Uterus (tissue), 4 donors: ENCODE measurements around the gene SPATA20. TPM values are rescaled to one million over a fixed set of nuclear protein-coding genes. Genes with fewer than 3 reads are reported as not detected.

ENCODE experiments used
- DNase-seq, 2 donors: peaks; one replicate each; pipeline ENCODE4 v3.0.0-alpha.2; 2019 to 2020
- H3K27ac ChIP-seq, 2 donors: fragments of 200-600 bp; sonication (generic); 1 replicate in 1 of 2; 2 replicates in 1 of 2; pipeline ENCODE4 v1.5.1; 2016 to 2018
- H3K27me3 ChIP-seq, 2 donors: fragments of 200-600 bp; sonication (generic); one replicate each; pipeline ENCODE4 v1.5.1; 2018 to 2019; ENCODE audit warnings: control low read depth in 1 of 2
- H3K36me3 ChIP-seq, 2 donors: fragments of 200-600 bp; sonication (generic); one replicate each; pipeline ENCODE4 v1.5.1; 2019; ENCODE audit warnings: control low read depth in 1 of 2
- H3K4me1 ChIP-seq, 2 donors: fragments of 200-600 bp; sonication (generic); one replicate each; pipeline ENCODE4 v1.5.1; 2018 to 2019; ENCODE audit warnings: control low read depth in 1 of 2
- H3K4me3 ChIP-seq, 2 donors: fragments of 200-600 bp; sonication (generic); 1 replicate in 1 of 2; 2 replicates in 1 of 2; pipeline ENCODE4 v1.5.1; 2018 to 2019; ENCODE audit warnings: mild to moderate bottlenecking in 1 of 2
- H3K9me3 ChIP-seq, 2 donors: fragments of 200-600 bp; sonication (generic); one replicate each; pipeline ENCODE4 v1.5.1; 2019; ENCODE audit warnings: control low read depth in 1 of 2
- POLR2A ChIP-seq, 2 donors: fragments of 450-650 bp; IDR thresholded peaks; one replicate each; pipeline ENCODE4 v1.6.1; 2016; ENCODE audit warnings: antibody characterized with exemption in 2 of 2, mild to moderate bottlenecking in 1 of 2, moderate library complexity in 1 of 2
- intact Hi-C: fragments of 100-400 bp; cut with DNase I; formaldehyde crosslinking; loops from one replicate; pipeline ENCODE4 v1.15.1; 2023; ENCODE audit warnings: low total_unique reads
- total RNA-seq, 4 donors: library from RNA; depleted of rRNA in 3 of 4; stranded (reverse); fragments of >200 nt in 3 of 4; gene quantifications; one replicate each; pipeline versions ENCODE4 v1.1.0 to v1.2.4, GENCODE V29; 2014 to 2023
- TF ChIP-seq, protein P1 (sequence below), 4 experiments: fragments of 200-600 bp in 2 of 4; fragments of 450-650 bp in 2 of 4; sonication (generic) in 2 of 4; IDR thresholded peaks; one replicate each; pipeline ENCODE4 v1.5.1; 2016 to 2019; ENCODE audit warnings: antibody characterized with exemption in 4 of 4, mild to moderate bottlenecking in 2 of 4, moderate library complexity in 1 of 4
- donor health status: DM: yes; HTN: yes; CAD: no.

Gene SPATA20
- total RNA-seq, 4 donors from 2014 or later, result 39.7 to 57.2 (median 46.2) TPM

DNA sequence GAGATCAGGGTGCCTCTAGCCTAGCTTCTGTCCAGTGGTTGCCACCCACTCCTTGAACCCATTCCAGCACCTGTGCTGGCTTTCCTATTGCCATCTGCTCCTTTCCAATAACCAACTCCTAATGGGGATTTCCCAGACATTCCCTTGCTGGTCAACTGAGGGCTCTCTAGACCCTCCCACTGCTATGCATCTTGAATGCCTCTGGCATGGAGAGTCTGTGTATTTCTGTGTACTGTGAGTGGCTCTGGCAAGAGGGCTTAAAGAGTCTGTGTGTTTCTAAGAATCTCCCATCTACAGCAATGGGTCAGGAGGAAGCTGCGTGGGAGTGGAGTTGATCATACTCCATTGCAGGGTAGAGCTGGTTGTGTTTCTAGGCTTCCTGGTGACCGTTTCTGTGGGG is 25.5 kb upstream of the SPATA20 start:
- Histone ChIP-seq H3K27me3 (no peaks in the 10 kb centered on the region), H3K4me3 (no peak overlapping the region), H3K27ac (no peak overlapping the region), H3K36me3 (no peaks in the 10 kb centered on the region), H3K4me1 (no peaks in the 10 kb centered on the region), H3K9me3 (no peaks in the 10 kb centered on the region)
- intact Hi-C loops, result no loop called here
- DNase-seq, result no peak
- TF ChIP-seq POLR2A (IDR thresholded peaks at IDR 0.05), result no peak
- TF ChIP-seq, protein P1, sequence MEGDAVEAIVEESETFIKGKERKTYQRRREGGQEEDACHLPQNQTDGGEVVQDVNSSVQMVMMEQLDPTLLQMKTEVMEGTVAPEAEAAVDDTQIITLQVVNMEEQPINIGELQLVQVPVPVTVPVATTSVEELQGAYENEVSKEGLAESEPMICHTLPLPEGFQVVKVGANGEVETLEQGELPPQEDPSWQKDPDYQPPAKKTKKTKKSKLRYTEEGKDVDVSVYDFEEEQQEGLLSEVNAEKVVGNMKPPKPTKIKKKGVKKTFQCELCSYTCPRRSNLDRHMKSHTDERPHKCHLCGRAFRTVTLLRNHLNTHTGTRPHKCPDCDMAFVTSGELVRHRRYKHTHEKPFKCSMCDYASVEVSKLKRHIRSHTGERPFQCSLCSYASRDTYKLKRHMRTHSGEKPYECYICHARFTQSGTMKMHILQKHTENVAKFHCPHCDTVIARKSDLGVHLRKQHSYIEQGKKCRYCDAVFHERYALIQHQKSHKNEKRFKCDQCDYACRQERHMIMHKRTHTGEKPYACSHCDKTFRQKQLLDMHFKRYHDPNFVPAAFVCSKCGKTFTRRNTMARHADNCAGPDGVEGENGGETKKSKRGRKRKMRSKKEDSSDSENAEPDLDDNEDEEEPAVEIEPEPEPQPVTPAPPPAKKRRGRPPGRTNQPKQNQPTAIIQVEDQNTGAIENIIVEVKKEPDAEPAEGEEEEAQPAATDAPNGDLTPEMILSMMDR (IDR thresholded peaks at IDR 0.05), result no peak

DNA sequence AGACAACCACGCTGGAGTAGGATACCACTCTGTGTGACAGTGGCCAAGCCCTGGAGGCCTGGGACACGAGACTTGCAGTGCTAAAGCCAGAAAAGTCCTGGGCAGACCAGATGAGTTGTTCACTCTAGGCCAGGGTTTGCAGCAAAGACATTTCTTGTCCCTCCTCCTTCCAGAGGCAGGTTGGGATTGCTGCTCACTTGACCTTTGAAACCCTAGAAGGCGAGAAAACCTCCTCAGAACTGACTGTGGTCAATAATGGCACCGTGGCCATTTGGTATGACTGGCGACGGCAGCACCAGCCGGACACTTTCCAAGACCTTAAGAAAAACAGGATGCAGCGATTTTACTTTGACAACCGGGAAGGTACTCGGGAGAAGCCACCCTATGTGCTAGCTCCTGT is 24.2 kb upstream of the SPATA20 start:
- Histone ChIP-seq H3K4me1 (no peaks in the 10 kb centered on the region), H3K36me3 (no peaks in the 10 kb centered on the region), H3K4me3 (no peak overlapping the region), H3K27me3 (no peaks in the 10 kb centered on the region), H3K27ac (no peak overlapping the region), H3K9me3 (no peaks in the 10 kb centered on the region)
- DNase-seq, result no peak
- TF ChIP-seq, protein P1 (IDR thresholded peaks at IDR 0.05), result no peak
- TF ChIP-seq POLR2A (IDR thresholded peaks at IDR 0.05), result no peak
- intact Hi-C loops, result no loop called here

DNA sequence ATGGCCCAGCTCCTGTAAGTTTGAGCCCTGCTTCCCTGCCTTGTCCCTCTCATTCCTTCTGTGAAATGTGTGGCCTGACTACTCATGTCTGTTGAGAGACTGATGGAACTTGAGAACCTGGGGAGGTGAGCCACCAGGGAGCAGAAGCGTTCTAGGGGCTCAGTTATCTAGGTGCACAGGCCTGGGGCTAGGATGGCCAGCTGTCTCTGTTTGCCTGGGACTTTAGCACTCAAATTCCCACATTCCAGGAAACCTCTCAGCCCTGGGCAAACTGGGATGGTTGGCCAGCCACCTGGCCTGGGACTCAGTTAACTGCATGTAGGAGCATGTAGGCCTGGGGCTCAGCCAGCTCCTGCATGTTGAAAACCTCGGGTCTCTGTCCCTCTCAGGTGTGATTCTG is 23.8 kb upstream of the SPATA20 start:
- no peak overlapping the region for H3K27ac ChIP-seq

DNA sequence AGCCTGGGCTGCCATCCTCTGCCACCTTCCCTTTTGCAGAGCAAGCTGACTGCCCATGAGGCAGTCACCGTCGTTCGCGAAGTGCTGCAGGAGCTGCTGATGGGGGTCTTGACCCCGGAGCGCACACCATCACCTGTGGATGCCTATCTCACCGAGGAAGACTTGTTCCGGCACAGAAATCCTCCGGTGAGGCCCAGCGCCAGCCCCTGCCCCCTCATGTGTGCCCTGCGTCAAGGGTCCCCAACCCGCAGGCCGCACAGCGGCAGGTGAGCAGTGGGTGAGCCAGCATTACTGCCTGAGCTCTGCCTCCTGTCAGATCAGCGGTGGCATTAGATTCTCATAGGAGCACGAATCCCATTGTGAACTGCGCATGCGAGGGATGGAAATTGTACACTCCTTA is 22.1 kb upstream of the SPATA20 start:
- no peak for DNase-seq
- intact Hi-C loops, result no loop called here
- H3K36me3 ChIP-seq, result no peaks in the 10 kb centered on the region
- no peak for TF ChIP-seq POLR2A (IDR thresholded peaks at IDR 0.05)
- TF ChIP-seq, protein P1 (IDR thresholded peaks at IDR 0.05), result no peak
- H3K27ac ChIP-seq, result no peak overlapping the region
- H3K27me3 ChIP-seq, result no peaks in the 10 kb centered on the region
- no peaks in the 10 kb centered on the region for H3K4me1 ChIP-seq
- H3K4me3 ChIP-seq, result no peak overlapping the region
- no peaks in the 10 kb centered on the region for H3K9me3 ChIP-seq

More for the DNA sequence above, 23.8 kb upstream of the SPATA20 start:
- no peaks in the 10 kb centered on the region for H3K9me3 ChIP-seq
- intact Hi-C loops, result no loop called here
- no peak for DNase-seq
- H3K4me1 ChIP-seq, result no peaks in the 10 kb centered on the region
- TF ChIP-seq, protein P1 (IDR thresholded peaks at IDR 0.05), result no peak
- TF ChIP-seq POLR2A (IDR thresholded peaks at IDR 0.05), result no peak
- H3K4me3 ChIP-seq, result no peak overlapping the region
- H3K36me3 ChIP-seq, result no peaks in the 10 kb centered on the region
- no peaks in the 10 kb centered on the region for H3K27me3 ChIP-seq

DNA sequence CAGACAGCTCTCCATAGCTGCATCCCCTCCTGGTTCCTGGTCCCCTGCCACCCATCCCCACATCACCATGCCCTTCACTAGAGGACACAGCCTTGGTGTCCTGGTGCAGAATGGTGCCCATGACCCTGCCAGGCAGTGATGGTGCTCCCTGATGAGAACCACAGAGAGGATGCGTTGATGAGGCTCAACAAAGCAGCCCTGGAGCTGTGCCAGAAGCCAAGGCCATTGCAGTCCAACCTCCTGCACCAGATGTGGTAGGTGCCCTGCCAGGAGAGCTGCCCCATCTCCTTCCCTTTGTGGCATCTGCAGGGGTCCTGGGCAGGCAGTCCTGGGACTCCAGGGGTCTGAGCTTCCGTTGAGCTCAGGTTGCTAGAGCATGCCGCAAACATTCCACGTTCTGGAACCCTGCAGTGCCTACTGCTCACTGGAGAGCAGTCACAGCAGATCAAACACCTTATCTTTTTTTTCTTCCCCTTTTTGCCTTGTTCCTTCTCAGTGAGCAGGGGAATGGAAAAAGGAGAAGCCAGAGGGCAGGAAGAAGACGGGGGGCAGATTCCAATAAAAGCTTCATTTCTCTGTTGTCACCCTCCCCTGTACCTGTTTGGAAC is 19.7 kb upstream of the SPATA20 start:
- Histone ChIP-seq H3K4me1 (no peaks in the 10 kb centered on the region), H3K27me3 (peaks cover 0 to 3% of the 10 kb centered on the region in 2 donors), H3K36me3 (no peaks in the 10 kb centered on the region), H3K4me3 (no peak overlapping the region), H3K9me3 (no peaks in the 10 kb centered on the region), H3K27ac (no peak overlapping the region)
- DNase-seq, result no peak
- intact Hi-C loops, result no loop called here
- no peak for TF ChIP-seq POLR2A (IDR thresholded peaks at IDR 0.05)
- TF ChIP-seq, protein P1 (IDR thresholded peaks at IDR 0.05), result no peak
